Adrenal gland (tissue), 12 donors: Measurements from ENCODE around the gene ZBTB18. TPM values are rescaled to one million over a fixed set of nuclear protein-coding genes. Genes with fewer than 3 reads are reported as not detected.

Experiments
- DNase-seq, 7 donors: peaks; one replicate each; pipeline ENCODE4 v3.0.0-alpha.2; 2019 to 2020
- H3K27ac ChIP-seq, 5 donors: fragments of 200-600 bp; sonication (generic) in 4 of 5; 1 replicate in 3 of 5; 2 replicates in 2 of 5; pipeline versions ENCODE4 v1.5.1 to v1.8.0; 2016 to 2020; ENCODE audit warnings: mild to moderate bottlenecking in 1 of 5
- H3K27me3 ChIP-seq: fragments of 200-600 bp; 2 replicates; pipeline ENCODE4 v1.8.0; 2021
- H3K36me3 ChIP-seq, 2 donors: fragments of 200-600 bp; replicated peaks in 1 of 2; 1 replicate in 1 of 2; 2 replicates in 1 of 2; pipeline versions ENCODE4 v1.5.1 to v1.8.0; 2018 to 2022
- H3K4me1 ChIP-seq, 2 donors: fragments of 200-600 bp; replicated peaks in 1 of 2; 1 replicate in 1 of 2; 2 replicates in 1 of 2; pipeline versions ENCODE4 v1.5.1 to v1.8.0; 2018 to 2021
- H3K4me3 ChIP-seq, 4 donors: fragments of 200-600 bp; sonication (generic) in 3 of 4; one replicate each; pipeline ENCODE4 v1.5.1; 2016 to 2018
- H3K9me3 ChIP-seq, 3 donors: fragments of 200-600 bp; sonication (generic) in 1 of 3; replicated peaks in 1 of 3; 1 replicate in 2 of 3; 2 replicates in 1 of 3; pipeline versions ENCODE4 v1.5.1 to v1.8.0; 2016 to 2021
- CTCF ChIP-seq, 6 experiments: fragments of 450-650 bp in 4 of 6; fragments of 200-600 bp in 2 of 6; sonication (generic) in 1 of 6; IDR thresholded peaks; 1 replicate in 5 of 6; 2 replicates in 1 of 6; pipeline versions ENCODE4 v1.5.1 to v1.8.0; 2016 to 2021; ENCODE audit warnings: antibody characterized with exemption in 6 of 6, mild to moderate bottlenecking in 2 of 6, moderate library complexity in 1 of 6
- POLR2A ChIP-seq, 2 donors: fragments of 450-650 bp; IDR thresholded peaks; one replicate each; pipeline ENCODE4 v1.6.1; 2017; ENCODE audit warnings: antibody characterized with exemption in 2 of 2, mild to moderate bottlenecking in 2 of 2, moderate library complexity in 1 of 2
- WGBS, 4 donors: extraction: QIAGEN DNeasy Blood & Tissue Kit in 2 of 4; methylation state at CpG; one replicate each; pipeline versions ENCODE4 v1.1.5 to v1.1.7; 2013 to 2017; 5-methylcytosine and 5-hydroxymethylcytosine counted together
- intact Hi-C, 2 donors: fragments of 100-400 bp; cut with DNase I; formaldehyde crosslinking; loops; one replicate each; pipeline versions ENCODE4 v1.14.1 to v1.15.0; 2022 to 2023
- polyA plus RNA-seq, 3 donors: library from polyadenylated mRNA; stranded (reverse); fragments of 200-250 nt in 2 of 3; fragments of 350-450 nt in 1 of 3; fragmentation: Illumina TruSeq in 1 of 3; extraction: RNeasy Lipid Tissue Mini Kit (QIAGEN cat#74804) in 1 of 3; gene quantifications; one replicate each; pipeline ENCODE4 v1.2.3, GENCODE V29; 2013 to 2014
- total RNA-seq, 9 donors: library from RNA; depleted of rRNA in 4 of 9; stranded (reverse); fragments of >200 nt in 4 of 9; fragments of 120-200 nt in 1 of 9; fragmentation: NEBNext Ultra II Directional in 1 of 9; extraction: Animal tissue kit (Norgen Biotek cat#: 25700) in 1 of 9; gene quantifications; one replicate each; pipeline versions ENCODE4 v1.1.0 to v1.2.4, GENCODE V29; 2013 to 2023
- donor health status: healthy with polysubstance abuse.
- donor health status: Bipolar disorder and iron deficiency.
- donor health status: DM: yes; HTN: yes; CAD: no.
- donor health status: DM: no; HTN: no; CAD: no.
- donor health status: DM: no; HTN: no; CAD: no.
- donor health status: DM: yes; HTN: yes; CAD: no.

Gene ZBTB18
- total and polyA plus RNA-seq, 12 donors: 4.8 to 15.1 (median 8.4) TPM

- Histone ChIP-seq H3K27ac (no peak overlapping the region), H3K4me1 (no peaks in the 10 kb centered on the region), H3K9me3 (no peaks in the 10 kb centered on the region), H3K36me3 (no peaks in the 10 kb centered on the region), H3K4me3 (no peak overlapping the region), H3K27me3 (no peaks in the 10 kb centered on the region)
- TF ChIP-seq CTCF (IDR thresholded peaks at IDR 0.05): no peak
- no peak for TF ChIP-seq POLR2A (IDR thresholded peaks at IDR 0.05)
- intact Hi-C loops: no loop called here
- DNase-seq: no peak
- 63 to 74% (median 72%) methylated on average over 3 of the region's 3 CpGs for WGBS, 4 donors
Measured at GRCh38 chr1:244029124-244029523, 22.0 kb upstream of the ZBTB18 start.

DNA sequence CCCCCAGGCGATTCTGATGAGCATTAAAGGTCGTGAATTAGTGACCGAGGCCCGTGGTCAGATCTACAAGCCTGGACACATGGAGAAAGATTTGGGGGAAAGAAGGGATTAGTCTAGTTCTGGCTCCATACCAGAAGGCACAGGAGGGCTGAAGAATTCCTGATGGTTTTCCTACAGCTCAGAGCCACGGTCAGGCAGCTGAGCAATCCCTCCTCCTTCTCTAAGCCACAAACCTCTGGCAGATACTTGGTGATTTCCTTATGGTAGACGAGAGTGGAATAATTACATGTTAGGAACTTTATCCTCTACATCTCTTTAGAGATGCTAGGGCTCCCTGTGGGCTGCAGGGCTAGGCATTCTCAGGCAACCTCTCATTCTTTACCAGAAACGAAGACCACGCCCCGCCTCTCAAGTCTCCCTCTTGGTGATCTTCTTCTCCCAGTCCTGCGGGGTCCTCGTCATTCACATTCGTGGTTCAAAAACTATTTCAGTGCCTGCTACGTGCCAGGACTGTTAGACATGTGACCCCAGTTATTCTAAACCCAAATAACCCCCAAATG lies 20.5 kb upstream of the ZBTB18 start:
- TF ChIP-seq POLR2A (IDR thresholded peaks at IDR 0.05) (no peak), CTCF (IDR thresholded peaks at IDR 0.05) (no peak)
- 87 to 92% (median 87%) methylated on average over 13 of the region's 13 CpGs for WGBS, 4 donors
- DNase-seq: no peak
- Histone ChIP-seq H3K4me1 (no peaks in the 10 kb centered on the region), H3K4me3 (no peak overlapping the region), H3K27me3 (no peaks in the 10 kb centered on the region), H3K36me3 (no peaks in the 10 kb centered on the region), H3K27ac (no peak overlapping the region), H3K9me3 (no peaks in the 10 kb centered on the region)
- intact Hi-C loops: no loop called here

DNA sequence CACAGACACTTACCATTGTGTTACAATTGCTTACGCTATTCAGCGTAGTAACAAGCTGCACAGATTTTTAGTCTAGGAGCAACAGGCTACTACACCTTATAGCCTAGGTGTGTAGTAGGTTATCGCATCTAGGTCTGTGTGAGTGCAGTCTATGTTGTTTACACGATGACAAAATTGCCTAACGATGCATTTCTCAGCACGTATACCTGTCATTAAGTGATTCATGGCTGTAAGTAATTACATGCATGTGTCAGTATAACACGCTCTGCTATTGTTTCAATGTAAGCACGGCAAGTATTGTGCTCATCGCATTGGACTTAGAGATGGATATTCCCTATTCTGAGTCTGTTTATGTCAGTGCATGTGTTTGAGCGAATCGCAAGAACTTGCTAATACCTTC lies 15.7 kb upstream of the ZBTB18 start:
- Histone ChIP-seq H3K4me3 (no peak overlapping the region), H3K36me3 (no peaks in the 10 kb centered on the region), H3K9me3 (no peaks in the 10 kb centered on the region), H3K27me3 (no peaks in the 10 kb centered on the region), H3K27ac (no peak overlapping the region), H3K4me1 (no peaks in the 10 kb centered on the region)
- TF ChIP-seq POLR2A (IDR thresholded peaks at IDR 0.05) (no peak), CTCF (IDR thresholded peaks at IDR 0.05) (no peak)
- no peak for DNase-seq
- WGBS, 4 donors: 91 to 94% (median 92%) methylated on average over 11 of the region's 11 CpGs
- intact Hi-C loops: no loop called here

DNA sequence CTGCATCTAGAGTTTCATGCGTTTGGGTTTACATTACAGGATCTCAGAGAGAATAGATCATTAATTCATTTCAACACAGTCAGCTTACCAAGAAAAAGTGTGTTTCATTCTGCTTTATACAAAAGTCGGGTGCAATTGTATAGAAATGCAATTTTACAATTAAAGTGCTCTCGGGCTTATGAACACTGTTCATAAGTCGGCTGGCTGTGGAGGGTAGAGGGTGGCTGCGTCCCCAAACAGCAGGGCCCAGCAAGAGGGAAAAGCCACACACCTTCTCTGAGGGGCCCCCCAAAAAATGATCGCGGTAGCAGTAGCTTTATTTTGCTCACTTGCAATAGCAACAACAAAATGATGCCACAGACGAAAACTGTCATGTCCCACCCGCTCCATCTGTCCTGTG lies 13.8 kb upstream of the ZBTB18 start:
- no peak for TF ChIP-seq POLR2A (IDR thresholded peaks at IDR 0.05)
- TF ChIP-seq CTCF (IDR thresholded peaks at IDR 0.05): no peak
- H3K36me3 ChIP-seq: no peaks in the 10 kb centered on the region
- no peak overlapping the region for H3K4me3 ChIP-seq
- 84 to 87% (median 86%) methylated on average over 9 of the region's 9 CpGs for WGBS, 4 donors
- no peak overlapping the region for H3K27ac ChIP-seq
- H3K4me1 ChIP-seq: no peaks in the 10 kb centered on the region
- intact Hi-C loops: no loop called here
- H3K9me3 ChIP-seq: no peaks in the 10 kb centered on the region
- H3K27me3 ChIP-seq: no peaks in the 10 kb centered on the region
- no peak for DNase-seq
